CD4-positive, alpha-beta T cell treated with Interleukin-17A for 4 hours (primary cell): Measurements from ENCODE around the gene ACTL6B.
"Not testable (repeated sequence)": the region's sequence is repeated elsewhere in the genome, so short reads cannot be mapped to it uniquely, and the experiment has no call there.

ENCODE experiments used
- DNase-seq: peaks from one replicate; pipeline ENCODE4 v3.0.0-alpha.2; 2020; ENCODE audit warnings: mixed read lengths

Gene ACTL6B

DNA sequence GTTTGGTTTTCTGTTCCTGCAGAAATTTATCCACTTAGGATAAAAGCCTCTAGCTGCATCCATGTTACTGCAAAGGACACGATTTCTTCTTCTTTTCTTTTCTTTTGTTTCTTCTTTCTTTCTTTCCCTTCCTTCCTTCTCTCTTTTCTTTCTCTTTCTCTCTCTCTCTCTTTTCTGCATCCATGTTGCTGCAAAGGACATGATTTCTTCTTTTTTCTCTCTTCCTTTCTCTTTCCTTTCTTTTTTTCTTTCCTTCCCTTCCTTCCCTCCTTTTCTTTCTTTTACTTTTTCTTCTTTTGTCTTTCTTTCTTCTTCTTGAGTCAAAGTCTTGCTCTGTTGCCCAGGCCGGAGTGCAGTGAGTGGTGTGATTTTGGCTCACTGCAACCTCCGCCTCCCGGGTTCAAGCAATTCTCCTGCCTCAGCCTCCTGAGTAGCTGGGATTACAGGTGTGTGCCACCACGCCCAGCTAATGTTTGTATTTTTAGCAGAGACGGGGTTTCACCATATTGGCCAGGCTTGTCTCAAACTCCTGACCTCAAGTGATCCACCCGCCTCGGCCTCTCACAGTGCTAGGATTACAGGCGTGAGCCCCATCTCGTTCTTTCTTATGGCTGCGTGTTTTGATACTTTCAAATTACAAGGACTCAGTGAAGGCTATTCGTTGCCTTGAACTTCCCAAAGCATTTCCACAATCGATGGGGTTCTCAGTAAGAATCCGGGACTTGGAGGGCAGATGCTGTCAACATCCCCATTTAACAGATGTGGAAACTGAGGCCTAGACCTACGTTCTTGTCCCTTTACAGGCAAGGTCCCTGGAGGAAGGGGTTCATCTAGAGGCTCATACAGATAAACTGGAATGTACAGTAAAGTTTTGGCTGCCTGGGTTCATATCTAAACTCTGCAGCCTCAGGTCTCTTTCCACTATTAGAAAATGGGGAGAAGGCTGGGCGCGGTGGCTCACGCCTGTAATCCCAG, 15.4 kb upstream of the ACTL6B start:
- DNase-seq: no peak

DNA sequence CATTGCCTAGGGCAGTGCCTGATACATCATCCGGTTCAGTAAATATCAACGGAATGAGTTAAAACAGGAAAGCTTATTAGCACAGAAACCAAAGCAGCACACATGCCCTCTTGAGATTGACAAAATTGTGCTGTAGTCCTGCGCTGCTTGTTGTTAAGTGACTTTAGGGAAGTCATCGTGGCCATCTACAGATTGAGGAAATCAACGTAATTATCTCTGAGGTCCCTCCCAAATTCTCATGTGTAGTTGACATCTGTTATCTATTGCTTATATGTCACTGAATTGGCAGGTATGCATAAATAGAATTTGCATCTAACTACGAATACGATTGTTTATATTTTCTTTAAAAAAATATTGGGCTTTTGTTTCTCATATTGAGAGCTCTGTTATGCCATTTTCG, 13.8 kb upstream of the ACTL6B start:
- no peak for DNase-seq

DNA sequence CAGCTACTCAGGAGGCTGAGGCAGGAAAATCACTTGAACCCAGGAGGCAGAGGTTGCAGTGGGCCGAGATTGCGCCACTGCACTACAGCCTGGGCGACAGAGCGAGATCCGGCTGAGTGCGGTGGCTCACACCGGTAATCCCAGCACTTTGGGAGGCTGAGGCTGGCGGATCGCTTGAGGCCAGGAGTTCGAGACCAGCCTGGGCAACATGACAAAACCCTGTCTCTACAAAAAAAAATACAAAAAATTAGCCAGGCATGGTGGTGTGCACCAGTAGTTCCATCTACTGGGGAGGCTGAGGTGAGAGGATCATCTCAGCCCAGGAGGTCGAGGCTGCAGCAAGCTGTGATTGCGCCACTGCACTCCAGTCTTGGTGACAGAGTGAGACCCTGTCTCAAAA, 12.9 kb upstream of the ACTL6B start:
- DNase-seq: not testable (repeated sequence)

DNA sequence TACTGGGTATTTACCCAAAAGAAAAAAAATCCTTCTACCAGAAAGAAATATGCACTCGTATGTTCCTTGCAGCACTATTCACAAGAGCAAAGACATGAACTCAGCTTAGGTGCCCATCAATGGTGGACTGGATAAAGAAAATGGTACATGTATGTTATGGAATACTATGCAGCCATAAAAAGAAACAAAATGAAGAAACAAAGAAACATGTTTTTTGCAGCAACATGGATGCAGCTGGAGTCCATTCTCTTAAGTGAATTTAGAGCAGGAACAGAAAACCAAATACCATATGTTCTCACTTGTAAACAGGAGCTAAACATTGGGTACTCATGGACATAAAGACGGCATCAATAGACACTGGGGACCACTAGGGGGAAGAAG, 11.8 kb upstream of the ACTL6B start:
- DNase-seq: no peak

DNA sequence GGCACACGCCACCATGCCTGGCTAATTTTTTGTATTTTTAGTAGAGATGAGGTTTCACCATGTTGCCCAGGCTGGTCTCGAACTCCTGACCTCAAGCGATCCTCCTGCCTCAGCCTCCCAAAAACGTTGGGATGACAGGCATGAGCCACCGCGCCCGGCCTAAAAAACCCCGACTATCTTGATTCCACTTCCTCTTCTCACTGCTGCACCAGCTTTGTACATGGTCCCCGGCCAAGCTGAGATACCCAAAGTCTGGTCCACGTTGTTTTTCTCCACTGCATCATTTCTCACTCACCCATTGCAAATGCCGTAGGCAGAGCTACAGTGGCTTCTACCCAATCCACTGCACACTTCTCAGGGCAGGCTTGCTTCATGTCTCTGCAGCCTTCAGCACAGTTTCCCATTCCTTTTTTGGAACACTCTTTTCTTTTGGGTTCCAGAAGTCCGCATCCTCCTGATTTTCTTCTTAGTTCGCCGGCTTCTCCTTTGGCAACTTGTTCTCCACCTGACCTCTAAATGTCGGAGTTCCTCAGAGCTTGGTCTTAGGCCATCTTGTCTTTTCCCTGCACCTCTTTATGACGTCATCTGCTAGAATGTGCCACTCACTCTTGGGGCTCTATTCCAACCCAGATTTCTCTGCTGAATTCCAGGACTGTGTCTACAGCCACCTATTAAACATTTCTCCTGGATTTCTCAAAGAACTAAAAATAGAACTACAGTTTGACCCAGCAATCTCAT, 11.3 kb upstream of the ACTL6B start:
- no peak for DNase-seq

DNA sequence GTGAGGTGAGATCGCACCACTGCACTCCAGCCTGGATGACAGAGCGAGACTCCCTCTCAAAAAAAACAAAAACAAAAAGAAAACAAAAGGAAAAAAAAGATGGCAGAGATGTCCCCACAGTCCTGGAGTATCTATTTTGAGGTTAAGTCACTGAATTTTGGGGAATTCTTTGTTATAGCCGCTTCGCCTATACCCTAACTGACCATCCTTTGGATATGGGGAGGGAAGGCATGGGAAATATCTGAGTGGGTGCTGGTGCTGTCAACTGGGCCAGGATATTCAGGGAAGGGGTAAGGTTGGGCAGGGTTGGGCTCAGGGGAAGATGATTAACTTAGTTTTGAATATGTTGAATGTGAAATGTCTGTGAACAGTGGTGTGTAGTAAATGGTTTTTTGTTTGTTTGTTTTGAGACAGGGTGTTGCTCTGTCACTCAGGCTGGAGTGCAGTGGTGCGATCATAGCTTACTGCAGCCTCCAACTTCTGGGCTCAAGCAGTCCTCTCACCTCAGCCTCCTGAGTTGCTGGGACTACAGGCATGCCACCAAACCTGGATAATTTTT, 9.0 kb upstream of the ACTL6B start:
- no peak for DNase-seq

DNA sequence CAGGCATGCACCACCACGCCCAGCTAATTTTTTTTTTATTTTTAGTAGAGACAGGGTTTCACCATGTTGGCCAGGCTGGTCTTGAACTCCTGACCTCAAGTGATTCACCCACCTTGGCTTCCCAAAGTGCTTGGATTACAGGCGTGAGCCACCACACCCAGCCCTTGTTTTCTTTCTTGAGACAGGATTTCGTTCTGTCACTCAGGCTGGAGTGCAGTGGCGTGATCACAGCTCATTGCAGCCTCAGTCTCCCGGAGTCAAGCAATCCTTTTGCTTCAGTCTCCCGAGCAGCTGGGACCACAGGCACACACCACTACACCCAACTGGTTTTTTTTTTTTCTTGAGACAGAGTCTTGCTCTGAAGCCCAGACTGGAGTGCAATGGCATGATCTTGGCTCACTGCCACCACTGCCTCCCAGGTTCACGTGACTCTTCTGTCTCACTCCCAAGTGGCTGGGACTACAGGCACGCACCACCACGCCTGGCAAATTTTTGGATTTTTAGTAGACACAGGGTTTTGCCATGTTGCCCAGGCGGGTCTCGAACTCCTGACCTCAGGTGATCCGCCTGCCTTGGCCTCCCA, 6.0 kb upstream of the ACTL6B start:
- not testable (repeated sequence) for DNase-seq

DNA sequence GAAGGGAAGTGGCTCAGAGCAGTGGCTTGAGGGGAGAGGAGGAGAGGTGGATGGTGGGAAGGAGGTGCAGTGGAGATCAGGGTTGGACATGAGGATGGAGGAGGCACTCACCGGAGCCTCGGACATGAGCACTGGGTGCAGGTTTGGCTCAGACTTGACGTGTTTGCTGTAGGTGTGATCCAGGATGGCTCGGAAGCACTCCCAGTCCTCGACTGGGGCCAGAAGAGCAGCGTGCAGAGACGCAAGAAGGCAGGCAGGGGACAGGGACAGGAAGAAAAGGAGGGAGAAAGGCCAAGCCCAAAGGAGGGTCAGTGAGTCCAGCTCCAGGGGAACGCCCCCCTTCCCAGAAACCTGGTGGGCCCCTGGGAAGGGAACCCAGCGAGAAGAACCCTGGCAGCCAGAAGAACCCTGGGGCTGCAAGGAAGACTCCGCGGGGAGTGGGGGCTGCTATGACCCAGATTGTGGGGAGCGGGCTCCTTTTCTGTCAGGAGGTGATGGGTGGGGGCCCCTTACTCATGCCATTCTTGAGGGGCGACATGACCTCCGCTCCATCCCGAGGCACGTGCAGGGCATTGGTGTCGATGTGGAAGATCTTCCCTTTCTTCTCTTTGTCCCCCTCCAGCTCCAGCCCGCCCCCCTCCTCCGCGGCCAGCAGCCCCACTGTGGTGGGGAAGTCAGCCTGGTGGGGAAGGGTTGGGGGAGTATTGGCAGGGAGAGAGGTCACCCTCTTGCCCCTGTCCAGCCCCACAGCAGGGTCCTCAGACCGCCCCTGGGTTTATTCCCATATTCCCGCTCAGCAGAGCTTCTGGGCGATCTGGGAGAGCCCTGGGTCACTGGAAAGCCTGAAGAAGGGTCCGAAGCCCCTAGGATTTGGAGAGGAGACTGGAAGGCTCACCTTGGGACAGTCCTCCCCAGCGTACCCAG, 1.1 kb downstream of the ACTL6B start:
- DNase-seq: no peak

DNA sequence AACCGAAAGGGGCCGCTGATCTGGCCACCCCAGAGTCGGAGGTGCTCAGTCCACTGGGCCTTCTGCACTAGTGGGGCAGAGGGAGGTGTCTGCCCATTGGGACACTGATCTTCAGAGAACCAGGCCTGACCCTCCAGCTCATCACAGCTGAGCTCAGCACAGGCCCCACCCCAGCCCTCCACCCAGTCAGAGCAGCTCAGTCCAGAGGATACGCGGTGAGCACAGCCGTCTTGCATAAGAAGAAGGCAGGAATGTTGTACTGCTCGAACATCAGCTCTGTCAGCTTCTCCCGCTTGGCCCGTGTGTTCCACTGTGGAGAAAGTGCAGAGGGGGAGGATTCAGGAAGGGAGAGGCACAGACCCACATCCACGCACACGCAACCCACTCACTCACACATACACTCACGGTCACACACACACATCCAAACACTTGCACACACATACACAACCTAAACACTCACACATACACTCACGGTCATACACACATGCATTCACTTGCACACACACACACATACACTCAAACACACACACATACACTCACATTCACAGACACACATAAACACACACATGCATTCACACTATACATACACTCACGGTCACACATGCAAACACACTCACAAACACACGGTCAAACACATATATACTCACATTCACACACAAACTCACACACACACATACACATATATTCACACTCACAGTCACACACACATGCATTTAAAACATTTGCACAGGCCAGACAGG, 6.3 kb downstream of the ACTL6B start:
- DNase-seq: no peak

DNA sequence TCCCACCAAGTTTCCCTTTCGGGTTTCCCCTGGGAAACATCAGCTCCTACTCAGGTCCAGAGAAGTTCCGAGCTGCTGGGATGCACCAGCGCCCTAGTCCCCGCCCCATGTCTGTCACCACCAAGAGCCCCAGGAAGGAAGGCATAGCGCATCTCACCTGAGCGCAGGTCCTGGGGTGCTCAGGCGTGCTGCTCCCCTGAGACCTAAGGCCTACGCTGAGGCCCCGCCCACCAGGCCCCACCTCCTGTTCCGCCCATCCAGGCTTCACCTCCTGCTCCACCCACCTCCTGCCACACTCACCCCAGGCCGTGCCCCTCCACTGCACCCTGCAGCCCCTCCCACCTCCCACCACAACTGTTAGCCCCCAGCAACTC, 13.7 kb downstream of the ACTL6B start:
- peak; percentile 38 for DNase-seq

DNA sequence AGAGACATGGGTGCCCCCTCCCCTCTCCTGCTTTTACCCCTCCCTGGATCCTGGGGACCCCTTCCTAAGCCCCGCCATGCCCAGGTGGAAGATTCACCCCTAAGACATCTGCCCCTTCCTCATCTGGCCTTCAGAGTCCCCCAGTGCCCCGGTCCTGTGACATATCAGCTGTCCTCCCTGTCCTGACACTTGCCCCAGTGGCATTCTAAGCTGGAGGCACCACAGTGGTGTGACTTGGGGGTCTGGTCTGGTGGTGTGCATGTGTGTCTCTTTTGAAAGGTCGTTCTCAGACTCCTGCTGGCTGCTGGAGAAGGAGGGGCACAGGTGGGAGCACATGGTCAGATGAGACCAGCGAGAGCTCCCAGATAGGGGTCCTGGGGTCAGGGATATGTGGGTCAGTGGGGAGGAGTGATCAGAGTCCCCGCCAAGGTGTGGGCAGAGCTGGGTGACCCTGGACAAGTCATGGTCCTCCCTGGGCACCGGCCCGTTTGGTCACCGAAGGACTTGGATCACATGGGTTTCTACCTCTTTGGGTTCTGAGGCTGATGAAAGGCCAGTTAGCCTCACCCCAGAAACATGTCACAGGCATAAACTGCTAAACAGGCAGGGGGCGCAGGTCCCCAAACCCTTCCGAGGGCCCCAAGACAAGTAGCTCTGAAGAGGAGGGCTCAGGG, 14.3 kb downstream of the ACTL6B start:
- DNase-seq: no peak

DNA sequence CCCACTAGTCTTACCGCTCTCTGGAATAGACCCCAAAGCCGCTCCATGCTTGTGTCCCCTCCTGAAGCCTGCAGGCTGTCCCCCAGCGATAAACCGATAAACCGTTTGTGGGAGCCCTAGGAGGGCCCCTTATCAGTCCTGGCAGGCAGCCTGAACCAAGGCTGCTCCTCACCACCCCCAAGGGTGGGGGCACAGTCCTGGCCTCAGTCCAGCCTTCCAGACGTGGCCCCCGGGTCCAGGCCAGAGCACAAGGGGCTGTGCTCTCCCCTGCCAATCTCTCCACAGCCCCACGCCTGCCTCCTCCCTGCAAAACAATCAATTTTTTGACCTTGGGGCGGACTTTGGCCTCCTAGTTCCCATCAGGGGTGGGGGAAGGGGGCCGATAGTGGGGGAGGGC, 14.8 kb downstream of the ACTL6B start, which contains the start of gene TFR2:
TSS of gene TFR2 (minus strand) at position 90 of the 397 bp plus-strand sequence. CDS start at position 47, 43 bp downstream.
- no peak for DNase-seq

DNA sequence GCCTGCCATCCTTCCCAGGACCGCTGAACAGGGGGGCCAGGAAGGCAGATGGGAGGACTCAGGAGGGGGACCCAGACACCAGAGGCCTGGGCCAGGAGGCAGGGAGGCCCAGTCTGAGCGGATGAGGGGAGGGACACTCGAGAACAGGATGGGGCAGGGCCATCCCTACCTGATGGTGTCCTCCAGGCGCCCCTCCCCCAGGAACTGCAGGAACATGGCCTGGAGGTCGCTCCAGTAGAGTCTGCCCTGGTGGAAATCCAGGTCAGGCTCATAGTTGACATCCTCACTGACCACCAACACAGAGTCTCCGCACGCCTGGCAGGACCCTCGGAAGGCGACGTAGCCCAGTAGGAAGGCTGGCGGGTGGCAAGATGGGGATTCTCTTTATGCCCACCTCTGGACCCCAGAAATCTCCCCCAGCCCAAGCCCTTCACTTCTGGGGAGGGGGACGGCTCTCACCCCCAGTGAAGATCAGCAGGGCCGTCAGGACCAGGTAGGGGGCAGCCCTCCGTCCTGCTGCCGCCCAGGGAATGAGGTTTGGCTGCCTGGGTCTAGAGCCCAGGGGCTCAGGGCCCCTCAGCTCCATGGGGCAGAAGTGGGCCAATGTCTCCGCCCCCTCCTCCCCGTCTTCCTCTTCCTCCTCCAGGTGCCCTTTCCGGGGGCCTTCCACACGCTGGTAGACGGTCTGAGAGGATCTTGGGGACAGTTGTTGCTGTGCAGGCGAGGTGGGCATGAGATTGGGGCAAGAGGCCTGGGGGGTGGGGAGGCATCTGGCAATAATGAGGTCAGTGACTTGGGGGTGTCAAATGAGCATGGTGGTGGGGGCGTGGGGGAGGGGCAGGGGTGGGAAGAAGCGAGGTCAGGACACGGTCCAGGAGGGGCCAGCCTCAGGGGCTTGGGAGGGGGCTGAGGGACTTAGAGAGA, 15.5 kb downstream of the ACTL6B start:
- DNase-seq: no peak

DNA sequence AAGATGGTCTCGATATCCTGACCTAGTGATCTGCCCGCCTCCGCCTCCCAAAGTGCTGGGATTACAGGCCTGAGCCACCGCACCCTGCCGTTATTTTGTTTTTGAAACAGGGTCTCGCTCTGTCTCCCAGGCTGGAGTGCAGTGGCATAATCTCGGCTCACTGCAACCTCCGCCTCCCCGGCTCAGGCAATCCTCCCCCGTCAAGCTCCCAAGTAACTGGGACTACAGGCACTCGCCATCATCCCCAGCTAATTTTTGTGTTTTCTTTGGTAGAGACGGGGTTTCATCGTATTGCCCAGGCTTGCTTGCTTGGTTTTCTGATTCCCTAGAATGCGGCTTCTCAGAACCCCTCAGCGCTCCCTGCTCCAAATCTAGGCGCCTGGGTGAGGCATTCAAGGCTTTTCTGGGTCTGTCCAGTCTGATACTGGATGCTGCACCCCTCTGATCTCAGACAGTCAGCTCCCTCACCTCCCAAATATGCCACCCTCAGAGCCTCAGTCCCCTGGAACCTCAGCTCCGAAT, 16.2 kb downstream of the ACTL6B start:
- DNase-seq: no peak

DNA sequence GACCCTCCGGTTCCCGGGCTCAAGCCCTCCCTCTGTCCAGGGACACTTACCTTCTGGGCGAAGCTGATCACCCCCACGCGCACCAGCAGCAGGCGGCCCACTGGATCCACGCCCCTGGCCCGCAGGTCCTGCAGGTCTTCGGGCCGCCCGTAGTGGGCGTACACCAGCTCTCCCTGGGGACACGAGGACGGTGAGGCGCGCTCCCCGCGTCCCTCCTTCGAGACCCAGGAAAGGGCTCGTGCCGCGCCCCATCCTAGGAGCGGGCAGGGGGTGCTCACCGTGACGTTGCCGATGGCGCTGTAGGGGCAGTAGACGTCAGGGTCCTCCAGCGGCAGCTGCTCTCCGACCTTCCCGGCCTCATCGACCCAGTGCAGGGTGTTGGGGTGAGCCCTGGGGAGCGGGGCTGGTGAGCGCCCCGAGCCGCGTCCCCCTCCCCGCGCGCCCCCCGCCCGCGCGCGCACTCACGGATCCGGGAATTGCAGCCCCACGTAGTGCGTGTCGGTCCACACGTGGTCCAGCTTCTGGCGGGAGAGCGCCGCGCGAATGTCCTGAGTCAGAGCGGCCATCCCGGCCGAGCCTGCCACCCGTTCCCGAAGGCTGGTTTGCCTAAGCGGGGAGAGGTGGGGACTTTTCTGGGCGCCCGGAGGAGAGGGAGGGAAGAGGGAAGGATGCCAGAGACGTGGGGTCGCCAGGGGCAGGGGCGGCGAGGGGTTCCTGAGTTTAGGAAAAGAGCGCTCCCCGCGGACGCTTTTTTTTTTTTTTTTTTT, 23.1 kb downstream of the ACTL6B start:
- DNase-seq: peak; percentile 74

DNA sequence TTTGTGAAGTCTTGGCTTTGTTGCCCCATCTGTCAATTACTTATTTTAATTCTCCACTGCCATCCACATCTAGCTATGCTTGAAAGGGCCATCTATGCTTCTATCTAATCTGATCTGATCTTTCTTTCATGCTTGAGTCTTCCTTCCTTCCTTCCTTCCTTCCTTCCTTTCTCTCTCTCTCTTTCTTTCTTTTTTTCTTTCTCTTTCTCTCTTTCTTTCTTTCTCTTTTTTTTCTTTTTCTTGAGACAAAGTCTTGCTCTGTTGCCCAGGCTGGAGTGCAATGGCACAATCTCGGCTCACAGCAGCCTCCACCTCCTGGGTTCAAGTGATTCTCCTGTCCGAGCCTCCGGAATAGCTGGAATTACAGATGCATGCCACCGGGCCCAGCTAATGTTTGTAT, 26.2 kb downstream of the ACTL6B start:
- no peak for DNase-seq

DNA sequence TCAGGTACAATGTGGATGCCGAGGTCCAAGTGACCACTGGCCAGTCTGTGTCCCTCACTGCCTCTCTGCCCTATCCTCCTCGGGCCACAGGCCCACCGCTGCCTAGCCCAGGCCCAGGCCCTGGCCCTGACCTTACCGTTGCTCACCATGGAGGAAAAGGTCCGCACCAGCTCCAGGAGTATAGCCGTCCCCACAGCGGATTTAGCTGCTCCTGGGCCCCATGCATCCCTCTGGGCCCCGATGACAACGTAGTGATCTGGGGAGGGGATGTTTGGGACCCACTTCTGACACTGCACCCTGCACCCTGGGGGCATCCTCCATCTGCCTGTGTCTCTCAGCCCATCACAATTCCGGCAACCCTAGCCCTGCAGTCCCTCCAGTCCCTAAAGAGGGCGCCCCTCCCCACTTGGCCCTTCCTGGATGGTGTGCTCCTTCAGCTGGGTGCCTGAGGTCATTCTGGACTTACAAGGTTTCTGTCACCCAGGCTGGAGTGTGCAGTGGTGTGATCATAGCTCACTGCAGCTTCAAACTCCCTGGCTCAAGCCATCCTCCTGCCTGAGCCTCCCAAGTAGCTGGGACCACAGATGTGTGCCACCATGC, 27.0 kb downstream of the ACTL6B start:
- DNase-seq: peak; percentile 39

DNA sequence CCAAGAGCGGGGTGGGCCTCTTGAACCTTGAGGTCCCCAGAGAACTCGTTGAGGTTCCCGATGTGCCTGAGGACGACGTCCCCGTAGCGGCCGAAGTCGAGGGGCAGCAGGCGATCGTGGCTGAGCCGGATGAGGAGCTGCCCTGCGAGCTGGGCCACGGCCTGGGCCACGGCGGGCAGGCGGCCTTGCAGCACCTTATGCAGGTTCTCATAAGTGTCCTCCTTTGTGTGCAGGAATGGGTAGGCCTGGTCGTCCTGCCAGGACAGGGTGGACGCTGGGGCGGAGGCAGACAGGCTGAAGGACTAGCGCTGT, 29.1 kb downstream of the ACTL6B start:
- DNase-seq: no peak
